HG03460 (cell line): ENCODE results near the gene PRKCG.
A peak's percentile ranks its signal among the peaks of the same experiment; 100 is the strongest.

Experiments used
- ATAC-seq: cut with Tn5 transposase; IDR thresholded peaks from one replicate; pipeline ENCODE4 v1.9.1; 2021; ENCODE audit not compliant: unreplicated experiment

PRKCG gene

DNA sequence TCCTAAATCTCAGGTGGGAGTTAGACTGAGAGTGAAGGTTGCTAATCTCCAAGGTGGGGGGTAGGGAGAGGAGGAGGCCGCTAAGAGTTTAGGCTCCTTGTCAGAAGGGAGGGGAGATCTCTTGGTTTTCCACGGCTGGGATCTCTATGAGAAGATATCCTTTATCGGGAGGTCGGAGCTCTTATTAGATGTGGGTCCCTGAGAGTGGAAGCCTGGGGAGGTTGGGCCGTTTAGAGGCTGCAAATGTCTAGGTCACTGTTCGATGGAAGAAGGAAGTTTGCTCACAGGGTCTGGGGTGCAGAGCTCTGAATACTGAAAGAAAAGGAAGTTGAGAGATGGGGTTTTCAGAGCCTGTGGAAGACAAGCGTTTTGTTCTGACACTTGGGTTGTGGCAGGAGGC lies 10.5 kb upstream of the PRKCG start:
- ATAC-seq: no peak

GRCh38 chr19:53872762-53873161 lies 9.2 kb upstream of the PRKCG start:
- no peak for ATAC-seq

DNA sequence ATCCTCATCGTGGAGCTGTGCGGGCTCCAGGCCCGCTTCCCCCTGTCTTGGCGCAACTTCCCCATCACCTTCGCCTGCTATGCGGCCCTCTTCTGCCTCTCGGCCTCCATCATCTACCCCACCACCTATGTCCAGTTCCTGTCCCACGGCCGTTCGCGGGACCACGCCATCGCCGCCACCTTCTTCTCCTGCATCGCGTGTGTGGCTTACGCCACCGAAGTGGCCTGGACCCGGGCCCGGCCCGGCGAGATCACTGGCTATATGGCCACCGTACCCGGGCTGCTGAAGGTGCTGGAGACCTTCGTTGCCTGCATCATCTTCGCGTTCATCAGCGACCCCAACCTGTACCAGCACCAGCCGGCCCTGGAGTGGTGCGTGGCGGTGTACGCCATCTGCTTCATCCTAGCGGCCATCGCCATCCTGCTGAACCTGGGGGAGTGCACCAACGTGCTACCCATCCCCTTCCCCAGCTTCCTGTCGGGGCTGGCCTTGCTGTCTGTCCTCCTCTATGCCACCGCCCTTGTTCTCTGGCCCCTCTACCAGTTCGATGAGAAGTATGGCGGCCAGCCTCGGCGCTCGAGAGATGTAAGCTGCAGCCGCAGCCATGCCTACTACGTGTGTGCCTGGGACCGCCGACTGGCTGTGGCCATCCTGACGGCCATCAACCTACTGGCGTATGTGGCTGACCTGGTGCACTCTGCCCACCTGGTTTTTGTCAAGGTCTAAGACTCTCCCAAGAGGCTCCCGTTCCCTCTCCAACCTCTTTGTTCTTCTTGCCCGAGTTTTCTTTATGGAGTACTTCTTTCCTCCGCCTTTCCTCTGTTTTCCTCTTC lies 8.0 kb upstream of the PRKCG start:
- ATAC-seq: no peak

- no peak for ATAC-seq
Observed at GRCh38 chr19:53874606-53874990, 7.4 kb upstream of the PRKCG start.

DNA sequence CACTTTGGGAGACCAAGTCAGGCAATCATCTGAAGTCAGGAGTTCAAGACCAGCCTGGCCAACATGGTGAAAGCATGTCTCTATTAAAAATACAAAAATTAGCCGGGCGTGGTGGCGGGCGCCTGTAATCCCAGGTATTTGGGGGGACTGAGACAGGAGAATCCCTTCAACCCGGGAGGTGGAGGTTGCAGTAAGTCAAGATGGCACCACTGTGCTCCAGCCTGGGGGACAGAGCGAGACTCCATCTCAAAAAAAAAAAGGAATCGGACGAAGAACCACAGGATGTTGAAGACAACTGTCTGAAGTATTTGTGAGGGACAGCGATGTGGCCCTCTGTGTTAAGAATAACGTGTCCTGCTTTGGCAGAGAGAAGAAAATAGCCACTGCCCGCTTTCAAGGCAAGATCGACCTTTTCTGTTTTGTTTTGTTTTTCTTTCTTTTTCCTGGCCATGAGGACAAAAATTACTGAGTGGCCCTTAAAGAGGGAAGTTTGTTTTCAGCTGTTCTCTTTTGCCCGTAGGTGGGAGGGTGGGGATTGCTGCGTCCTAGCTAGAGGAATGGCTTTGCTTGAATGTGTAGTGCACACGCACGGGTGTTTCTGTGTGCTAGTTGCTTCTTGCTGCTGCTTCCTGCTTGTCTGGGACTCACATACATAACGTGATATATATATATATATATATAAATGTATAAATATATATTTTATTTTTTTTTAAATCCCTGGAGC lies 6.2 kb upstream of the PRKCG start:
- ATAC-seq: no peak

DNA sequence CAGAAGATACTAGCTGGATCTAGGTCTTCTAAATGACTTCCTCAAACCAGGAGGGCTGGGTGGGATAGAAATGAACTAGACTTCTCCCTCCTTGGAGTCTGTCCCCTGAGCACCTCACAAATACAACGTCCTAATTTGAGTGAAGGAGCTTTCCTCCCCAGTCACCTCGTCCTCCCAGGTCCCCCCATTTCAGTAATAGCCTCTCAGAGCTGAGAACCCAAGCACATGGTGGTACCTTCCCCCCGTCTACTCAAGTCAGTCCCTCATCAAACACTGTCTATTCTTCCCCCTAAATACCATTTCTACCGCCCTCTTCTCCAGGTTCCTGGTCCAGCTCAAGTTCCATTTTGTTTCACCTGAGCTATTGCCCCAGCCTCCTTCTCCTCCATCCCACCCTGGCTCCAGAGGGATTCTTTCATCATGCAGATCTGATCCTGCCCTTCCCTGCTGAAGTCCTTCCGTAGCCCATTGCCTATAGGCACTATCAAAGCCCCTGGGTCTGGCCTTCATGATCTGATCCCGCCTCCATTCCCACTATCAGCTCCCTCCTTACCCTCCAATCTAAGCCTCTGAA lies 5.3 kb upstream of the PRKCG start:
- ATAC-seq: no peak

DNA sequence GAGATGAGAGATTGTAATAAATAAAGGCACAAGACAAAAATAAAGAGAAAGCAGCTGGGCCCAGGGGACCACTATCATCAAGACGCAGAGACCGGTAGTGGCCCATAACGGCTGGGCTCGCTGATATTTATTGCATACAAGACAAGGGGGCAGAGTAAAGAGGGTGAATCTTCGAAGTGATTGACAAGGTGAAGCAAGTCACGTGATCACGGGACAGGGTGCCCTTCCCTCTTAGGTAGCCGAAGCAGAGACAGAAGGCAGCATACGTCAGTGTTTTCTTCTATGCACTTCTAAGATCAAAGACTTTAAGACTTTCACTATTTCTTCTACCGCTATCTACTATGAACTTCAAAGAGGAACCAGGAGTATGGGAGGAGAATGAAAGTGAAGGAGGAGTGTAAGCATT lies 4.6 kb upstream of the PRKCG start:
- ATAC-seq: no peak

GRCh38 chr19:53878776-53879139 lies 3.2 kb upstream of the PRKCG start:
- no peak for ATAC-seq

GRCh38 chr19:53879140-53880081 lies 2.6 kb upstream of the PRKCG start:
- peak; percentile 85 for ATAC-seq

DNA sequence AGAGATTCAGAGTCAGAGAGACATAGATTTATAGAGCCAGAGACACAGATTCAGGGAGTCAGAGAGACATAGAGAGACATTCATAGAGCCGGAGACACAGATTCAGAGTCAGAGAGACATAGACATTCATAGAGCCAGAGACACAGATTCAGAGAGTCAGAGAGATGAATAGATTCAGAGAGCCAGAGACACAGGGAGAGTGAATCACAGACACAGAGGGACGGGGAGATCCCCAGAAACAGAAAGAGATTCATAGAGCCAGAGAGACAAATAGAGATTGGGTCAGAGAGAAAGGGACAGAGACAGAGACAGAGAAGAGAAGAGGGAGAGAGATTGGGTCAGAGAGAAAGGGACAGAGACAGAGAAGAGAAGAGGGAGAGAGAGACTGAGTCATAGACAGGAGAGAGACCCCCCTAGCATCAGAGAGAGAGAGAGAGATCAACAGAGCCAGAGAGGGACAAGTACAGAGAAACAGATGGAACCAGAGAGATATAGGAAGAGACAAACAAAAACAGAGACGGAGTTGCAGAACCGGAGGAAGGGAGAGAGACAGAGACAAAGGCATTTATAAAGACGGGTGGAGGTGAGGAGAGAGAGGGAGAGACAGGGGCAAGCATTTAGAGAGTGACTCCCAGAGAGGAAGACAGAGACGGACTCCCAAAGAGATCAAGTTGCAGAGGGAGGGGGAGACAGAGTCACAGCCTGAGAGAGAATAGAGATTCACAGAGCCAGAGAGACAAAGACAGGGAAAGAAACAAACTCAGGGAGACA lies 1.1 kb upstream of the PRKCG start:
- ATAC-seq: no peak

GRCh38 chr19:53882391-53883050 lies 524 bp downstream of the PRKCG start:
- ATAC-seq: no peak

- ATAC-seq: no peak
Observed at GRCh38 chr19:53883231-53883661, 1.2 kb downstream of the PRKCG start.

DNA sequence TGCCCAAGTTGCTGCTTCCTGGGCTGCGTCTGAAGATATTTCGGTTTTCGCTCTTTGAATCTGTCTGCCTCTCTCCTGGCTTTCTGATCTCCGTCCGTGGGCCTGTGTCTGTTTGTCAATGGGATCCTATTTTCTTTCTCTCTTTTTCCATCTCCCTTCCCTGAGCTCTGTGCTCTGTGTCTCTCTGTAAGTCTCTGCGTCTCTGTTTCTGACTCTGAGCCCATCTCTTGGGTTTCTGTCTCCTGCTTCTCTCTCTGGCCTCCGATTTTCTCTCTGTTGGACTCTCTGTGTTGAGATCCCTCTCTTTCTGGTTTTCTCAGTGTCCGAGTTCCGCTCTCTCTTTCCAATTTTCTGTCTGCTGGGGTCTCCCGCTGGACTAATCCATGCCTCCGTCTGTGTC lies 1.7 kb downstream of the PRKCG start:
- no peak for ATAC-seq

GRCh38 chr19:53884256-53884655 lies 2.3 kb downstream of the PRKCG start:
- ATAC-seq: no peak

- ATAC-seq: no peak
Observed at GRCh38 chr19:53885036-53885435, 3.0 kb downstream of the PRKCG start.

GRCh38 chr19:53892301-53892980 lies 10.4 kb downstream of the PRKCG start:
- ATAC-seq: no peak

- ATAC-seq: no peak
Observed at GRCh38 chr19:53892981-53893325, 11.0 kb downstream of the PRKCG start.

- no peak for ATAC-seq
Observed at GRCh38 chr19:53894707-53895106, 12.7 kb downstream of the PRKCG start.

- no peak for ATAC-seq
Observed at GRCh38 chr19:53896682-53897081, 14.7 kb downstream of the PRKCG start.
